Skeletal muscle cell (primary cell): Measurements from ENCODE around the gene LECT2.

Experiments
- DNase-seq: peaks from one replicate; pipeline ENCODE4 v3.0.0-alpha.2; 2010; ENCODE audit warnings: low read depth
- H3K4me3 ChIP-seq: 2 replicates; pipeline ENCODE4 v1.5.1; 2011; ENCODE audit warnings: low read depth, mild to moderate bottlenecking, control low read depth, low read length, moderate library complexity

LECT2 gene

DNA sequence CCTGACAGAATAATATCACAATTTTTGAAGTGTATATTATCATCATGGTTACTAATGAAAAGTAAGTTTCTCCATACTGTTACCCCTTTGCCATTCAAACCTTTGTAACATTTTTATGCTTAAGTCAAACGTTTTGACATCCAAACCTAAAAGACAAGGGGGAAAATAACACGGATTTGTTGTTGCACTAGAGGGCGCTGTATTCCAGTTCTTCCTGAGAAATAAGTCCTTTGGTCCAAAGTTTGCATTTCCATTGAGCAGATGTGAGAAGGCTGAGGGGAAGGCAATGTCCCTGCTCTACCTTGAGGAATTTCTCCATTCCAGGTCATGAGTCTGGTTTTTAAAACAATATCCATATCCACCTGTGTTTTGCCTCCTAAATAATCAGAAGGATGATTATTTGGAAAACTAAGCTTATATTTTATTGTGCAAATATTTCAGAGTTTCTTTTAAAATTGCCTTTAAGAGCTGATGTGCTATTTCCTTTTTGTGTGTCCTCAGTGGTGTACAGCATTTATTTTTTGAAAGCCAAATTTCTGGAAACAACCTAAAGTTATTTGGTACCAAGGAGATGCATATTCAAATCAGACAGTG, 9.7 kb downstream of the LECT2 start:
- H3K4me3 ChIP-seq, result no peak overlapping the region
- DNase-seq, result peak; percentile 54

- no peak overlapping the region for H3K4me3 ChIP-seq
- DNase-seq, result no peak
Measured at GRCh38 chr5:135944564-135944963, 10.2 kb downstream of the LECT2 start.

GRCh38 chr5:135942202-135942771, 12.5 kb downstream of the LECT2 start:
- no peak overlapping the region for H3K4me3 ChIP-seq
- no peak for DNase-seq

DNA sequence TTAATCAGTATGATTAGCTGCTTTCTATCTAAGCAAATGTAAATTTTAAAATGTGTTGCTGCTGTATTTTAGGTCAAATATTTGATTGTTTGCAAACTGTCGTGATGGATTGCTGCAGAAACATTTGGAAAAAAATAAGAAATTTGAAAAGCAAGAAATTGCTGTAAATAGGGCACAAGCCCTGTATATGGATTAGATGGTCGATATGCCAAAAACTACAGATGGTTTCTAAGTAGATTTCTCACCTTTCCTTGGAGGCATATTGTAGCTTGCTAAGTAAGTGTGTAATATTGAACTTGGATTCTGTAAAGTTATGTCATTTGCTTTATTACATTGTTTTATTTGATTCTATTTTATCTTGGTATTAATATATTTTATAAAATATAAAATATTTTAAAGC, 13.1 kb downstream of the LECT2 start:
- H3K4me3 ChIP-seq, result no peak overlapping the region
- DNase-seq, result no peak

DNA sequence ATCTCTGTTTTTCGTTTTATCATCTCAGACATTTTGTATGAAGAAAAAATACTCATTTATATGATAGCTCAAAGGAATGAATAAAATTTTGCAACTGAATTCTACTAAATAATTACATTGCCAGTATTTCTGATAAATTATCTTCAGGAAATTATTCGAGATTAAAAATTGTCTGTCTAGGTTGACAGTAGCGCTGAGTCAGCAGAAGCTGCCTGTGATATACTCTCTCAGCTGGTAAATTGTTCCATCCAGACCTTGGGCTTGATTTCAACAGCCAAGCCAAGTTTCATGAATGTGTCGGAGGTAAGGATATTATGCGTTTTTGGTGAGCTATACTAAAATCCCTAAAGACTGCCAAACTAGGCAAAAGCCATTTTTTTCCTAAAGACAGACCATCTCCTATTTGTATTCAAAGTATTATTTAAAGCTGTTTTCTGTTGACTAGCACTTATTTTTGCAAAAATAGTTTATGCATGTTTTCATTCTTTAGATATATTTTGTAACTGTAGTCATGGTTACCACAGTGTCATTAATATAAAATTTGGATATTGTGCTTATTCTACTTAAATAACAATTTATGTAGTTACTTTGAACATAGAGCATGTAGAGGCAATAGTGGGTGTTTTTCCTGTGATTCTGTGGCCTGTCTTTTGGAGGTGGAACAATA, 17.4 kb downstream of the LECT2 start:
- no peak overlapping the region for H3K4me3 ChIP-seq
- DNase-seq, result no peak

GRCh38 chr5:135934939-135935338, 19.8 kb downstream of the LECT2 start:
- DNase-seq, result no peak
- no peak overlapping the region for H3K4me3 ChIP-seq

GRCh38 chr5:135930949-135931295, 23.9 kb downstream of the LECT2 start:
- no peak for DNase-seq
- peak overlapping the region; percentile 1 for H3K4me3 ChIP-seq

- H3K4me3 ChIP-seq, result peak overlapping the region; percentile 38
- no peak for DNase-seq
Measured at GRCh38 chr5:135930029-135930948, 24.5 kb downstream of the LECT2 start.

GRCh38 chr5:135921388-135921787, 33.4 kb downstream of the LECT2 start:
- peak; percentile 28 for DNase-seq
- H3K4me3 ChIP-seq, result no peak overlapping the region

DNA sequence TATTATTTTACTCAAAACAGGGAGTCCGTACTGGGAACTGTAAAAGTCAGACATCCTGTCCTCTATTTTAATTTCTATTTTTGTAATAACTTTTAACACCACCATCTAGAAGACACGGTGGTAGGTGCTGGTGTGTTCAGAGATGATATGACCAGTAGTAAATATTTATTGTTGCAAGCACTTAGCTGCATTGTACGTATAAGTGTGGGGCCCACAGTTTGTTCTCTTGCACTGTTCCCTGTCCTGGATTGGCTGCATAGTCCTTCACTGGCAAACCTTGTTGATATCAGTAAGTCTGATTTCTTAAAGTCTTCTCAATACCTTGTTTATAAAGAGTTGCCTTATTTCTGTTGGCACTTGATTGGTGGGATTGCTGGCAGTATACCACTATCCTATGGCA, 34.6 kb downstream of the LECT2 start:
- no peak overlapping the region for H3K4me3 ChIP-seq

GRCh38 chr5:135916638-135917263, 38.0 kb downstream of the LECT2 start:
- DNase-seq, result no peak
- H3K4me3 ChIP-seq, result no peak overlapping the region

More for the DNA sequence above, 34.6 kb downstream of the LECT2 start:
- no peak for DNase-seq

- no peak overlapping the region for H3K4me3 ChIP-seq
- no peak for DNase-seq
Measured at GRCh38 chr5:135915466-135916001, 39.2 kb downstream of the LECT2 start.

DNA sequence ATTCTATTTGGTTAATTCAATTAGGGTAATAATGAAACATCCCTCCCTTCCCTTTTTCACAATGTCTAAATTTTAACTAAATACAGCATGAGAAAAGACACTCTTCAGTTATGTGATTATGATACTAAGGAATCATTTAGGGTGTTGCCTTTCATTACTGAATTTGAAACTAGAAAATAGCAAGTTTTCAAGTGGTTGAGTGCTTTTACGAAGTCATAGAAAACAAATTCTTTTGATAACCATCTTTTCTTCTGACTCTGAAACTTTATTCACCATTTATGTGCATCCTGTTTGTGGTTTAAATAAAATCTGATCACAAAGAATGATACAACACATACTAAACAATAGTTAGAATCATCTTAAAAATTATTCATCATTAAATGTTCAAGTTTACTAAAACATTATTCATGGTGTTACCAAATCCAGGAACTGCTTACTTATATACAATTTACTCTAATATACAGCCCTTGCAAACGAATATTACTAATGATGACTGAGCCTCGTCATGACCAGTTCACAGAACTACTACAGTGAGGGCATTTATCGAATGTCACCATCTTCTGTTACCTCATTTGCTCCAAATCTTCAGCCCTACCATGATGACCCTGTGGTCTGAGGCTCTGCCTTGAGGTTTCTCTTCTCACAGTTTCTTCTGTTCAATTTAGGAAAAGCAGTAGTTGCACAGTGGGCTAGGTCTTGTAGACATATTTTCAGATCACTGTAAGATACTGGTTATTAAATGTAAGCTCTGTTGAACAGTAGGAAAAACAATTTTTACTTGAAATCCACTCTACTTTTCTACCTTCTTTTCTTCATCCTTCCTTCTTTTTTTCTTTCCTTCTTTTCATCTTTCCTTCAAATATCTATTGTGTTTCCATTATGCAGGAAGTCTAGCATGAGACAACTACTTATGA, 40.8 kb downstream of the LECT2 start:
- no peak for DNase-seq
- no peak overlapping the region for H3K4me3 ChIP-seq

GRCh38 chr5:135905144-135905543, 49.6 kb downstream of the LECT2 start:
- no peak overlapping the region for H3K4me3 ChIP-seq

GRCh38 chr5:135901633-135902032, 53.1 kb downstream of the LECT2 start:
- no peak overlapping the region for H3K4me3 ChIP-seq
- DNase-seq, result no peak

More at GRCh38 chr5:135905144-135905543, 49.6 kb downstream of the LECT2 start:
- DNase-seq, result no peak

DNA sequence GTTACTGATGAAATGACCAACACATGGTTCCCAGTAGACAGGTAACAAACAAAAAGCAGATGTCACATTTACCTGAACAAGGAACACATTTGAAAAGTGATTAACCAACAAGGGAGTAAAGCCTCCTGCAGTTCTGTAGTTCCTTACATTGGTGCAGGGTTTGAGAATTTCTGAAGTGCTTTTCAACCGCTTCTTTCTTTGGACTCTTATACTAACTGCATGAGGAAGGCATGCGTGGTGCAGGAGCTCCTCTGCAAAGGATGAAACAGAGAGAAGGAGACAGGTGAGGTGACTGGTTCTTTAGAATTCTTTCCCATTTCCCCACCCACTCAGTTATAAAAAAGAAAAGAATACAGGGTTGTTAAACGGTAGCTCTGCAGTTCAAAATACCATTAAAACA, 54.5 kb downstream of the LECT2 start:
- H3K4me3 ChIP-seq, result no peak overlapping the region
- DNase-seq, result no peak

- no peak for DNase-seq
Measured at GRCh38 chr5:135898651-135899050, 56.1 kb downstream of the LECT2 start.

More at GRCh38 chr5:135898651-135899050, 56.1 kb downstream of the LECT2 start:
- H3K4me3 ChIP-seq, result no peak overlapping the region
